Activated naive CD4-positive, alpha-beta T cell treated with anti-CD3 and anti-CD28 coated beads, Interleukin-2, amount 10 ng/mL, durations not matched to agents 7 days and 5 days (primary cell): ENCODE measurements around the gene PTPRJ.
"Not testable (repeated sequence)": the region's sequence is repeated elsewhere in the genome, so short reads cannot be mapped to it uniquely, and the experiment has no call there.

Source experiments
- CTCF ChIA-PET: fragments of 350-600 bp; sonication (Branson Sonifier 250); formaldehyde crosslinking; loops from one replicate; lab custom pipeline; 2021; ENCODE audit warnings: antibody characterized with exemption; lab: Charles Lee
- DNase-seq: peaks from one replicate; pipeline ENCODE4 v3.0.0-alpha.2; 2020
- H3K27ac Mint-ChIP-seq: one replicate; pipeline ENCODE4 v1.8.0; 2021; ENCODE audit warnings: mild to moderate bottlenecking, moderate library complexity, mixed read lengths
- H3K27me3 Mint-ChIP-seq: one replicate; pipeline ENCODE4 v1.8.0; 2021; ENCODE audit warnings: mild to moderate bottlenecking, mixed read lengths
- H3K36me3 Mint-ChIP-seq: one replicate; pipeline ENCODE4 v1.8.0; 2021; ENCODE audit warnings: mixed read lengths
- H3K4me1 Mint-ChIP-seq: one replicate; pipeline ENCODE4 v1.8.0; 2021; ENCODE audit warnings: mixed read lengths
- H3K4me3 Mint-ChIP-seq: one replicate; pipeline ENCODE4 v1.8.0; 2021; ENCODE audit warnings: mild to moderate bottlenecking, moderate library complexity, mixed read lengths
- H3K9me3 Mint-ChIP-seq: one replicate; pipeline ENCODE4 v1.8.0; 2021; ENCODE audit warnings: mixed read lengths

The PTPRJ gene

GRCh38 chr11:47950396-47950795 is 30.0 kb upstream of the PTPRJ start:
- peak; percentile 88 for DNase-seq
- peaks cover 5% of the 10 kb centered on the region for H3K36me3 Mint-ChIP-seq
- H3K4me1 Mint-ChIP-seq = peaks cover 62% of the 10 kb centered on the region
- no peaks in the 10 kb centered on the region for H3K27me3 Mint-ChIP-seq
- peak overlapping the region; percentile 94 for H3K27ac Mint-ChIP-seq
- CTCF ChIA-PET = interaction anchor here (0.6 to 1.6 kb wide), 2 partner anchors 127 to 157 kb away, joined by 3 to 4 read pairs; no protein-coding TSS in a partner anchor
- no peaks in the 10 kb centered on the region for H3K9me3 Mint-ChIP-seq
- H3K4me3 Mint-ChIP-seq = peak overlapping the region; percentile 43

GRCh38 chr11:47951504-47951903 is 28.9 kb upstream of the PTPRJ start:
- H3K9me3 Mint-ChIP-seq, CTCF ChIA-PET, H3K27me3 Mint-ChIP-seq, DNase-seq, H3K36me3 Mint-ChIP-seq, H3K4me3 Mint-ChIP-seq: not testable (repeated sequence)
- Mint-ChIP-seq H3K4me1 (peaks cover 62% of the 10 kb centered on the region), H3K27ac (peak overlapping the region; percentile 94)

GRCh38 chr11:47955061-47955755 is 25.2 kb upstream of the PTPRJ start:
- DNase-seq = no peak
- peaks cover 3% of the 10 kb centered on the region for H3K36me3 Mint-ChIP-seq
- H3K27ac Mint-ChIP-seq = no peak overlapping the region
- H3K9me3 Mint-ChIP-seq = no peaks in the 10 kb centered on the region
- H3K4me3 Mint-ChIP-seq = no peak overlapping the region
- no peaks in the 10 kb centered on the region for H3K27me3 Mint-ChIP-seq
- CTCF ChIA-PET = interaction anchor here (0.7 to 2.7 kb wide), 4 partner anchors 9 to 153 kb away, joined by 3 to 11 read pairs (median 6); no protein-coding TSS in a partner anchor
- peaks cover 29% of the 10 kb centered on the region for H3K4me1 Mint-ChIP-seq

GRCh38 chr11:47960015-47960414 is 20.3 kb upstream of the PTPRJ start:
- no peak for DNase-seq
- no peaks in the 10 kb centered on the region for H3K9me3 Mint-ChIP-seq
- H3K4me3 Mint-ChIP-seq = no peak overlapping the region
- CTCF ChIA-PET = interaction anchor here (1.1 kb wide), 1 partner anchor 22 kb away, joined by 3 read pairs; no protein-coding TSS in a partner anchor
- H3K36me3 Mint-ChIP-seq = no peaks in the 10 kb centered on the region
- no peak overlapping the region for H3K27ac Mint-ChIP-seq
- H3K4me1 Mint-ChIP-seq = peaks cover 10% of the 10 kb centered on the region
- H3K27me3 Mint-ChIP-seq = no peaks in the 10 kb centered on the region

- Mint-ChIP-seq H3K4me3 (no peak overlapping the region), H3K27ac (no peak overlapping the region), H3K9me3 (no peaks in the 10 kb centered on the region), H3K4me1 (peaks cover 2% of the 10 kb centered on the region), H3K36me3 (no peaks in the 10 kb centered on the region), H3K27me3 (no peaks in the 10 kb centered on the region)
- CTCF ChIA-PET = interaction anchor here (1.1 to 1.5 kb wide), 2 partner anchors 24 to 148 kb away, joined by 3 to 5 read pairs; no protein-coding TSS in a partner anchor
- DNase-seq = no peak
Observed at GRCh38 chr11:47961383-47961782, 19.0 kb upstream of the PTPRJ start.

- no peaks in the 10 kb centered on the region for H3K9me3 Mint-ChIP-seq
- H3K27me3 Mint-ChIP-seq = no peaks in the 10 kb centered on the region
- no peak overlapping the region for H3K27ac Mint-ChIP-seq
- DNase-seq = no peak
- H3K36me3 Mint-ChIP-seq = no peaks in the 10 kb centered on the region
- peaks cover 4% of the 10 kb centered on the region for H3K4me1 Mint-ChIP-seq
- CTCF ChIA-PET = interaction anchor here (0.7 to 4.0 kb wide), 5 partner anchors 9 to 148 kb away, joined by 3 to 36 read pairs (median 4); no protein-coding TSS in a partner anchor
- H3K4me3 Mint-ChIP-seq = no peak overlapping the region
Observed at GRCh38 chr11:47964546-47964945, 15.8 kb upstream of the PTPRJ start.

- DNase-seq = no peak
- CTCF ChIA-PET = interaction anchor here (1.2 kb wide), 1 partner anchor 141 kb away, joined by 3 read pairs; no protein-coding TSS in a partner anchor
- H3K27ac Mint-ChIP-seq = no peak overlapping the region
Observed at GRCh38 chr11:47967577-47968525, 12.5 kb upstream of the PTPRJ start.

GRCh38 chr11:47969401-47969800 is 11.0 kb upstream of the PTPRJ start:
- peaks cover 9% of the 10 kb centered on the region for H3K4me1 Mint-ChIP-seq
- H3K27ac Mint-ChIP-seq = no peak overlapping the region
- H3K9me3 Mint-ChIP-seq = no peaks in the 10 kb centered on the region
- H3K4me3 Mint-ChIP-seq = no peak overlapping the region
- CTCF ChIA-PET = interaction anchor here (1.3 to 2.6 kb wide), 2 partner anchors 138 to 140 kb away, joined by 3 to 6 read pairs; no protein-coding TSS in a partner anchor
- no peaks in the 10 kb centered on the region for H3K27me3 Mint-ChIP-seq
- H3K36me3 Mint-ChIP-seq = no peaks in the 10 kb centered on the region
- no peak for DNase-seq

More at GRCh38 chr11:47967577-47968525, 12.5 kb upstream of the PTPRJ start:
- Mint-ChIP-seq H3K4me1 (peaks cover 5% of the 10 kb centered on the region), H3K4me3 (no peak overlapping the region), H3K27me3 (no peaks in the 10 kb centered on the region), H3K9me3 (no peaks in the 10 kb centered on the region), H3K36me3 (no peaks in the 10 kb centered on the region)

- Mint-ChIP-seq H3K9me3 (no peaks in the 10 kb centered on the region), H3K4me3 (no peak overlapping the region), H3K4me1 (peaks cover 7% of the 10 kb centered on the region), H3K27ac (no peak overlapping the region), H3K27me3 (peaks cover 2% of the 10 kb centered on the region), H3K36me3 (no peaks in the 10 kb centered on the region)
- CTCF ChIA-PET = interaction anchor here (2.6 kb wide), 1 partner anchor 136 kb away, joined by 6 read pairs; no protein-coding TSS in a partner anchor
- DNase-seq = no peak
Observed at GRCh38 chr11:47971501-47971900, 8.9 kb upstream of the PTPRJ start.

- Mint-ChIP-seq H3K4me1 (peaks cover 7% of the 10 kb centered on the region), H3K4me3 (no peak overlapping the region), H3K36me3 (no peaks in the 10 kb centered on the region), H3K9me3 (no peaks in the 10 kb centered on the region), H3K27me3 (peaks cover 18% of the 10 kb centered on the region), H3K27ac (no peak overlapping the region)
- DNase-seq = no peak
- CTCF ChIA-PET = no interaction called here
Observed at GRCh38 chr11:47973173-47973572, 7.2 kb upstream of the PTPRJ start.

GRCh38 chr11:47976931-47977330 is 3.4 kb upstream of the PTPRJ start:
- peaks cover 37% of the 10 kb centered on the region for H3K27me3 Mint-ChIP-seq
- H3K36me3 Mint-ChIP-seq = peaks cover 4% of the 10 kb centered on the region
- CTCF ChIA-PET = no interaction called here
- H3K27ac Mint-ChIP-seq = no peak overlapping the region
- H3K4me1 Mint-ChIP-seq = peaks cover 16% of the 10 kb centered on the region
- no peak overlapping the region for H3K4me3 Mint-ChIP-seq
- H3K9me3 Mint-ChIP-seq = no peaks in the 10 kb centered on the region
- DNase-seq = no peak

GRCh38 chr11:47977623-47978022 is 2.7 kb upstream of the PTPRJ start:
- CTCF ChIA-PET = interaction anchor here (0.7 to 0.9 kb wide), 2 partner anchors 37 to 43 kb away, joined by 3 to 5 read pairs; no protein-coding TSS in a partner anchor
- peaks cover 37% of the 10 kb centered on the region for H3K27me3 Mint-ChIP-seq
- H3K27ac Mint-ChIP-seq = no peak overlapping the region
- H3K36me3 Mint-ChIP-seq = peaks cover 9% of the 10 kb centered on the region
- DNase-seq = no peak
- no peaks in the 10 kb centered on the region for H3K9me3 Mint-ChIP-seq
- peaks cover 20% of the 10 kb centered on the region for H3K4me1 Mint-ChIP-seq
- no peak overlapping the region for H3K4me3 Mint-ChIP-seq

- Mint-ChIP-seq H3K27ac (peak overlapping the region; percentile 40), H3K4me3 (peak overlapping the region; percentile 62), H3K4me1 (peaks cover 36% of the 10 kb centered on the region), H3K27me3 (peaks cover 37% of the 10 kb centered on the region), H3K36me3 (peaks cover 27% of the 10 kb centered on the region), H3K9me3 (no peaks in the 10 kb centered on the region)
- CTCF ChIA-PET = interaction anchor here (0.7 to 1.7 kb wide), 5 partner anchors 9 to 130 kb away, joined by 3 to 13 read pairs (median 3); no protein-coding TSS in a partner anchor
- no peak for DNase-seq
Observed at GRCh38 chr11:47979378-47980087, 826 bp upstream of the PTPRJ start.
